ENCODE data around the gene GYPC.
"Not testable (repeated sequence)": the region's sequence is repeated elsewhere in the genome, so short reads cannot be mapped to it uniquely, and the experiment has no call there.

The GYPC gene

DNA sequence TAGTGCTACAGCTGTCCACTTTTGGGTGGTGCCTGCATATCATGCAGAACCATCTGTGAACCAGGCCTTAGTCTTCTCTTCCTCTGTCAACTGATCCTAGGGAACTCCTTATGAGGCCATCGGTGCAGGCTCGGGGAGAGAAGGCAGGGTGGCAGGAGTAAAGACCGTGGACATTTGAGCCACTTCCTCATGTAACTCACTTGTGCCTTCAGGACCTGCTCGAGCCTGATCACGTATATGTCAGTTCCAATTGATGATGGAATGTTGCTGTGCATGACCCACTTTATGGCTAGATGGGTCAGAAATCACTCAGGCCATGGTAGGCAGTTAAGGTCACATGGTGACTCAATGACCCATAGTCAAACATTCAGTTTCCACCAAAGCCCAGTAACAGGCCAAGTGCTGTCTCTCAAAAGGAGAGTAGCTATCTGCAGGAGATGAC lies 7.6 kb upstream of the GYPC start:
- in situ Hi-C loops (cut with HindIII; ENCODE audit: low sequenced_read_pairs): not testable (repeated sequence)

- in situ Hi-C loops (cut with HindIII; ENCODE audit: low sequenced_read_pairs): no loop called here
Observed at GRCh38 chr2:126649101-126649500, 6.9 kb upstream of the GYPC start.

GRCh38 chr2:126650994-126651393 lies 5.0 kb upstream of the GYPC start:
- in situ Hi-C loops (cut with HindIII; ENCODE audit: low sequenced_read_pairs): no loop called here

GRCh38 chr2:126652323-126652891 lies 3.6 kb upstream of the GYPC start:
- in situ Hi-C loops (cut with HindIII; ENCODE audit: low sequenced_read_pairs): no loop called here

- in situ Hi-C loops (cut with HindIII; ENCODE audit: low sequenced_read_pairs): no loop called here
Observed at GRCh38 chr2:126653109-126653508, 2.8 kb upstream of the GYPC start.

GRCh38 chr2:126653761-126654160 lies 2.2 kb upstream of the GYPC start:
- in situ Hi-C loops (cut with HindIII; ENCODE audit: low sequenced_read_pairs): no loop called here

GRCh38 chr2:126655051-126655450 lies 907 bp upstream of the GYPC start:
- in situ Hi-C loops (cut with HindIII; ENCODE audit: low sequenced_read_pairs): no loop called here

GRCh38 chr2:126656431-126657147 lies 631 bp downstream of the GYPC start:
- in situ Hi-C loops (cut with HindIII; ENCODE audit: low sequenced_read_pairs): no loop called here

GRCh38 chr2:126657148-126657635 lies 1.2 kb downstream of the GYPC start:
- in situ Hi-C loops (cut with HindIII; ENCODE audit: low sequenced_read_pairs): no loop called here

DNA sequence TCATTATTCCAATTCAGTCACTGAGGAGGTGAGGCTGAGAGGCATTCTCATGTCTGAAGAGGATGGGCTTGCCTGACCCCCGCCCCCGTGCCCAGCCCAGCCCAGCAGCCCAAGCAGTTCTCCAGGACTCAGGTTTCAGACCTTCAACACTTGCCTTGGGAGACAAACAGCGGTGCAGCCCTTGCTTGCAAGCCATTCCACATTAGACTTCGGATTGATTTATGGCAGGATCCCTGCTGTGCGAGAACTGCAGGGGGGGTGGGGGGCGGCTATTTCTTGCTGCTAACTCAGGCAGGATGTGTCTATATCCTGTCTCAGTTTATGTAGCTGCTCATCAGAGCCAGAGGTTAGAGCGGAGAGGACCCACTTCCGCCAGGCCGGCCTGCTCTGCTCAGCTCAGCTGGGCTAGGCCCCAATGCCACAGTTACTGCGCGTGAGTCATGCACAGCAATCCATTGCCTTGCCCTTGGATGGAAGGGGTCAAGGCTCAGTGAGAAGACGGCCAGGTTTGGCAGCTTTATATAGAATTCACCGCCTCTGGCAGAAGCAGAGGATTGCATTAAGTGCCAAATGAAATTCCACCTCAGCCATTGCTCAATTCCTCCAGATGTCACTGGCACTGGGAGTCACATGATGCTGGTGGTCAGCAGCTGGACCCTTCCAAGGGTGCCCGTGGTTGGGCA lies 1.8 kb downstream of the GYPC start:
- in situ Hi-C loops (cut with HindIII; ENCODE audit: low sequenced_read_pairs): no loop called here

DNA sequence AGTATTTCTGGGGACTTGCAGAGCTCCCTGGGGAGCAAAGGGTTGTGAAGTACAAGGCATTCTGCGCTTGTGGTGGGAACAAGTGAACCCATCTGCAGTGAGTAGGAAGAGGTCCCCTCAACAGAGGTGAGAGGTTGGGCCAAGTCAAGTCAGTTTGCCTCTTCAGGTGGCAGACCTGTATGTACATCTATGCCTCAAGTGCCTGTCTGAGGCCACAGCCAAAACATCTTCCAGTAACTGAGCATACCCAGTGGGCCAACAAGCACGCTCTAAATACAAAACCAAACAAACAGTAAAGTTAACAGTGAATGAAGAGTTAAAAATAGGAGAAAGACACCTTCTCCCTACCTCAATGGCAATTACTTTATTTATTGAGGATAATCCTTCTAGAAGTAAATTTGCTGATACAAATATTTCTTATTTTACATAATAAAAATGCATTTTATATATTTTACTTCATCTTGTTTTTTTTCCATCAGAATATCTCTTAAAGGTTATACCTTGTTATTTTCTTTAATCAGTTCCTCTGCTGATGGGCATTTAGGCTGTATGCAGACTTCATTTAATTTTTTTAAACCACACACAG lies 2.5 kb downstream of the GYPC start:
- in situ Hi-C loops (cut with HindIII; ENCODE audit: low sequenced_read_pairs): no loop called here

DNA sequence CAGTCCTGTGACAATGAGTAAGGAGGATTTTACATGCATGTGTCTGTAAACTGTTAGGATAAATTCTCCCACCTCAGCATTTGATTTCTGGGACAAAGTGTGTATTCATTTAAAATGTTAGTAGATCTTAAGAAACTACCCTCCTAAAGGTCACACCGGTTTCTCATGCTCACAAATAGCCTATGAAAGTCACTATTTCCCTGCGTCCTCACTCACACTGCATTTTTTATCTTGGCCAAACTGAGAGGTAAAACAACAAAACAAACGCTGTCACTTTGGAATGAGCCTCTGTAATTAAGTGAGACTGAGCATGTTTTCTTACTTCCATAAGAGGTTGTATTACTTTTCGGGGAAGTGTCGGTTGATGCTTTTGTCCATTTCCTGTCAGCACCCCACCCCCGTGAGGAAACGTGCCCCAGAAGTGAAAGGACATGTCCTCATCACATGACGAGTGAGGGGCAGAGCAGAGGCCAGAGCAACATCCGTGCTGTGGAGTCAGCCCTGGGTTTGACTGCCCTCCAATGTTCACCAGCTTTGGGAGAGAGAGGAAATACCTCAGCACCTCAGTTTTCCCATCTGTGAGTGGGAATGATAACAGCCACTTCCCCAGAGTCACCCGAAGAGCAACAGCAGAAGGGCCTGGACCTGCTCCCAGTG lies 3.1 kb downstream of the GYPC start:
- in situ Hi-C loops (cut with HindIII; ENCODE audit: low sequenced_read_pairs): no loop called here

- in situ Hi-C loops (cut with HindIII; ENCODE audit: low sequenced_read_pairs): no loop called here
Observed at GRCh38 chr2:126659562-126660467, 3.9 kb downstream of the GYPC start.

DNA sequence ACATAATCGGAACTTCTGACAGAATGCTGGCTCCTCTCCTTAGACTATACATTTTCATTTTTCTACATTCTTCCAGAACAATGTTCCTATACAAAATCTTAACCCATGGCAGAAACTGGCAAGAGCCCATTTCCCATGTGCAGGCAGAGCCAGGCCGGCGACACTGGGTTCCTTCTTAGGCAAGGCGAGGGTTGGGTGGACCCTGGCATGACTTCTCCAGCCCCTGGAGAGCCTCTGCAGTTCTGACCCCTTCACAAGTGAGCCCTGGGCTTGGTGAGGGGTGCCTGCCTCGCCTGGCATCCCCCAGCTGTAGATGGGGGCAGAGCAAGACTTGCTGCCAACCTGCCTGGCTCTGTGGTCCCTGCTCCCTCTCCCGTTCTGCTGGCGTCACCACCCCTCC lies 5.0 kb downstream of the GYPC start:
- in situ Hi-C loops (cut with HindIII; ENCODE audit: low sequenced_read_pairs): no loop called here

DNA sequence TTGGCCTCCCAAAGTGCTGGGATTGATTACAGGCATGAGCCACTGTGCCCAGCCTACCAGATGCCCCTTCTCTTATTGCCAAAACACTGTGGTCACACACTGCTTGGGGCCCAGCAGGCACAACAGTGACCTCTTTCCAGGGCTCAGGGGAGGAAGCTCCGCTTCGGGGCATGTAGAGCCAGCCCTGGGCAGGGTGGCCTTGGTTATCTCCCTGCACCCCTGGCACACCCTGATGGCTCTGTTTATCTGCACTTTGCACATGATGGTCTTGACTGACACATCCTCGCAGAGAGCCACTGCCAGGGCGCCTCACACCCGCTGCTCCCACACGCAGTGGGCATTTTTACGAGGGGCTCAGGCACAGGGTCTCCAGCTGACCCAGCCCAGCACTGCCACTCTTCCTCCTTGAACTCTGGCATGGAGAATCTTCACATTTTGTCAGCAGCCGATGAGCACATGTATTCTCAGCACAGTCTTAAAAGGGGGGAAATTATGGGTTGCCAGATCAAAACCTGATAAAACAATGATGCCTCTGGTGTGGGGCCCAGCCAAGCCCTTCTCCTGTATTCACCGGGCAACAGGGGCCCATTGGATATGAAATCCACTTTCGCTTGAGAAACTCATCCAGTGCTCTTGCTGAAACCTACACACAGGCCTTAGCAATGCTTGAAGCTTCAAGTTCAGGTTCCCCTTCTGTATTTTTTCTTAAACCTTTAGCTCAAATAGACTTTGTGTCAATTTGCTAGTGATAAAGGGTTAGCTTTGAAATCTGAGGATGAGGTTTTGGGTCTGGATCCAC lies 5.9 kb downstream of the GYPC start:
- in situ Hi-C loops (cut with HindIII; ENCODE audit: low sequenced_read_pairs): no loop called here

DNA sequence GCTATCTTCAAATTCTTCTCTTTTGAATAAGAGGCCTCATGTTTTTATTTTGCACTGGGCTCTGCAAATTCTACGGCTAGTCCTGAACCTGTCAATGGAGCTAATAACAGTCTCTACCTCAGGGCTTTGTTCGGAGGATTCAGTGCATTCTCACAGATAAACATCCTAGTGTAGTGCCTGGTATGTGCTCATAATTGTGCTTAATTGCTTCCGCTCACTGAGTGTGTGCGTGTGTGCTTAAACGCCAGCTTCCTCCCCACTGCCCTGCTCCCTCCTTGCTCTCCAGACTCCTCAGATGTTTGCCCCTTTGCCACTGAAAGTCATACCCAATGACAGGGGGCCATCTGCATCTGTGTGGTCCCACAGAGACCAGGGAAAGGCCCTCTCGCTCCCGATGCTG lies 6.7 kb downstream of the GYPC start:
- in situ Hi-C loops (cut with HindIII; ENCODE audit: low sequenced_read_pairs): no loop called here

DNA sequence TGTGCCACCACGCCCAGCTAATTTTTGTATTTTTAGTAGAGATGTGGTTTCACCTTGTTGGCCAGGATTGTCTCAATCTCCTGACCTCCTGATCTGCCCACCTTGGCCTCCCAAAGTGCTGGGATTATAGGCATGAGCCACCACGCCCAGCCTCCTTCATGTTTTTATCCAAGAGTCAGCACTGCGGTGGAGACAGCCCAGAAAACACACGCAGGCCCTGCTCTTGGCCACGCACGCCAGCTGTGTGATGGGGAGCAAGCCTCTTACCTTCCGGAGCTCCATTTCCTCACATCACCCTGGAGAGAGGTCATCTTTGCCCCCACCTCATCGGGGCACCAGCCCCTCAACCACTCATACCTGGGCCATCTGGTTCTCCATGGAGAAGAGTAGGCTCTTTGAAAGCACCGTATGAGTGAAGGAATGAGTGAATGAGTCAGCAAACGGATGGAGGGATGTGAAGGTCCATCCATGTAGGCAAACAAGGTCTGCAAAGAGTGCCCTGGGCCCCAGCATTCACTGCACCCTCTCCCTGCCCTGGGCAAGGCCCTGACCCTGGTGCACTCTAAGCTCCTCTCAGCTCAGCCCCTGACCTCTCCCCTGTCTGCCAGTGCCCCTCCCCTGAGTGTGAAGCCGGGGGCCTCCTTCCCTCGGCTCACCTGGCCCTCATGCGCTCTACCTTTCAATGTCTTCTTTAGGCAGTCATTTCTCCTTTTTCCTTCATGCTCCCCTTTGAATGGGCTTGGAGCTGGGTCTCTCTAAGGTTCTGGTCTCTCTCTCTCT lies 7.4 kb downstream of the GYPC start:
- in situ Hi-C loops (cut with HindIII; ENCODE audit: low sequenced_read_pairs): no loop called here

DNA sequence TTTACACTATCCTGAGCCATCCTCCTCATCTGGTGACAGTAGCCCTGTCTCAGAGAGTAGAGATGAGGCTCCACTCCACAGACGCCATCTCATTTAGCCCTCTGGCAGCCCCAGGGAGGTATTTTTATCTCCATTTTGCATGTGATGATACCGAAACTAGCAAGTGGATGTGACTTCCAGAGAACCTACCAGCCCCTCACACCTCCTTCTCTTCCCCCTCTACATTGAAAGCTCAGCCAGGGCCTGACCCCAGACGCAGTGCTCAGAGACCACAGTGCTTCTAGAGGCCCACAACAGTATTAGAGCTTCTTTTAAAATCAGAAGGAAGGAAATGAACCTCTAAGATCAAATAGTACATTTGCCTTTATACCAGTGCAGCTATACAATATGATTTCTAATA lies 8.3 kb downstream of the GYPC start:
- in situ Hi-C loops (cut with HindIII; ENCODE audit: low sequenced_read_pairs): no loop called here

DNA sequence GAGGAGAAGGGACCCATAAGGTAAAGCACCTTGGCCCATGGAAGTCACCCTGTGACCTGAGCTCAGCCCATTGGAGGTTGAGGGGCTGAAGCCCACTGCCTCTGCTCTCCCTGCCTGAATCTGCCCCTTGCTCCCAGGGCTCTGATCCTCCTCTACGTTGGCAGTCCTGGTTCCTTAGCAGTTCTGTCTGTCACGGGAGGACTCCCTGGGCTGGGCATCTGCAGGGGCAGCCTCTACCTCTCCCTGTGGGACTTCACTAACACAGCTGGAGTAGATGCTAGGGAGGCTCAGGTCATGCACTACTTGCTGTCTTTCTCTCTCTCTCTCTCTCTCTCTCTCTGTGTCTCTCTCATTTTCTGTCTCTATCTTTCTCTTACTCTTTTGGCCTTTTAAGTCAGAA lies 8.7 kb downstream of the GYPC start:
- in situ Hi-C loops (cut with HindIII; ENCODE audit: low sequenced_read_pairs): no loop called here

Data from DLD1 (cell line).